ENCODE results near the gene OPCML.

GRCh38 chr11:133491680-133492383 is 40.5 kb downstream of the OPCML start:
- TF ChIP-seq CREB5 (CRISPR knock-in tag; IDR thresholded peaks at IDR 0.05; ENCODE audit: low read depth) (no peak), ISL1 (CRISPR knock-in tag; IDR thresholded peaks at IDR 0.05) (no peak), ZFP30 (CRISPR knock-in tag; IDR thresholded peaks at IDR 0.05) (no peak), ESRRG (CRISPR knock-in tag; IDR thresholded peaks at IDR 0.05) (no peak), ZNF8 (CRISPR knock-in tag; IDR thresholded peaks at IDR 0.05) (no peak), OSR1 (CRISPR knock-in tag; IDR thresholded peaks at IDR 0.05) (no peak), TOX (CRISPR knock-in tag; IDR thresholded peaks at IDR 0.05; ENCODE audit: borderline replicate concordance) (no peak), ARNTL (CRISPR knock-in tag; IDR thresholded peaks at IDR 0.05; ENCODE audit: borderline replicate concordance, low read depth) (no peak), CSRNP3 (CRISPR knock-in tag; IDR thresholded peaks at IDR 0.05) (no peak), PATZ1 (CRISPR knock-in tag; IDR thresholded peaks at IDR 0.05; ENCODE audit: borderline replicate concordance) (no peak), SNAI2 (CRISPR knock-in tag; IDR thresholded peaks at IDR 0.05) (no peak), BACH2 (CRISPR knock-in tag; IDR thresholded peaks at IDR 0.05; ENCODE audit: borderline replicate concordance) (no peak), ZC3H10 (CRISPR knock-in tag; IDR thresholded peaks at IDR 0.05) (no peak), ZFP3 (CRISPR knock-in tag; IDR thresholded peaks at IDR 0.05) (no peak)

Data from SK-N-SH treated with all-trans-retinoic acid at 6 μM for 48 hours (cell line).